ENCODE measurements around the gene LRRC27. TPM values are rescaled to one million over a fixed set of nuclear protein-coding genes. Genes with fewer than 3 reads are reported as not detected.

Gene LRRC27
- total RNA-seq, 6 donors from 2014 or later: 7.4 to 110 (median 15.1) TPM

DNA sequence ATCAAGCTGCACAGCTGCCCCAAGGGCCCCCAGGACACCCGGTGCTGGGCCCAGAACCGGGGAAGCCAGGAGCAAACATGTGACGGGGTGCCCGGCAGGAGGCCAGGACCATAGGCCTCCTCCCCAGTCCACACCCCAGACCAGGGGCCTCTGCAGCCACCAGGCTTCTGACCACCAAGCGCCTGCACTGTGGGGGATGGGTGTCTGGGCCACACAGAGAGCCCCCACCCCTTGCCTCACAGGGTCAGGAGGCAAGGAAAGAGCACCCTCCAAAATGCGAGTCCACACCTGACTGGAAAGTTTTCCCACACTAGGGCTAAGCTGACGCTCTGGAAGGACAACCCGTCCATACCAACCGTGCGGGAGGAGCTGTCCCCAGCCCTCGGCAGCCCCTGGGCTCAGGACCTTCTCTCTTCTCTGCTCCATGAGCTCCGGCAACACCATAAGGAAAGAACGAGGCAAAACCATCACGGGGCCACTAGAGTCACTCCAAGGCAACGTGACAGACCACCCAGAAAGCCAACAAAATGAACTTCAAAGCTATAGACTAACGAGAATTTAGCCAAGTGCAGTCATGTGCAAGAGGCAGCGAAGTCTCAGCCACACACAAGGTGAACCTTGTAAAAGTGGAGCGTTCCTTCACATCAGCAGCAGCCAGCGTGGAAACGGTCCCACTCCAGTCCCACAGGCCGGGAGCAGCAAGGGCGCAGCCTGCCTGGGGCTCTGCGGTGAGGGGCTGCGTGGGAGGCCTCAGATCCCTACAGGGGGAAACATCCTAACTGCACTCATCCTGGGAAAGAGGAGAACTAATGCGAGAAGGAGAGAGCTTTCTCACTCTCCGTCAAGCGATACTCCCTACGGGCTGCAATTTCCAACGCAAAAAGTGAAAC, 29.3 kb upstream of the LRRC27 start:
- Histone ChIP-seq H3K9me3 (no peaks in the 10 kb centered on the region), H3K36me3 (no peaks in the 10 kb centered on the region), H3K4me1 (peaks cover 8 to 15% (median 10%) of the 10 kb centered on the region in 4 donors), H3K27me3 (no peaks in the 10 kb centered on the region), H3K4me3 (no peak overlapping the region), H3K27ac (no peak overlapping the region)
- peak in 1 of 2 donors; percentile 67 for DNase-seq
- no peak for ATAC-seq (ENCODE audit: low FRiP score in 2 of 2)
- TF ChIP-seq POLR2AphosphoS5 (IDR thresholded peaks at IDR 0.05) (no peak), EP300 (IDR thresholded peaks at IDR 0.05) (no peak), POLR2A (IDR thresholded peaks at IDR 0.05) (no peak)
- 92% methylated on average over 27 to 29 of the region's 29 CpGs for WGBS, 2 donors

DNA sequence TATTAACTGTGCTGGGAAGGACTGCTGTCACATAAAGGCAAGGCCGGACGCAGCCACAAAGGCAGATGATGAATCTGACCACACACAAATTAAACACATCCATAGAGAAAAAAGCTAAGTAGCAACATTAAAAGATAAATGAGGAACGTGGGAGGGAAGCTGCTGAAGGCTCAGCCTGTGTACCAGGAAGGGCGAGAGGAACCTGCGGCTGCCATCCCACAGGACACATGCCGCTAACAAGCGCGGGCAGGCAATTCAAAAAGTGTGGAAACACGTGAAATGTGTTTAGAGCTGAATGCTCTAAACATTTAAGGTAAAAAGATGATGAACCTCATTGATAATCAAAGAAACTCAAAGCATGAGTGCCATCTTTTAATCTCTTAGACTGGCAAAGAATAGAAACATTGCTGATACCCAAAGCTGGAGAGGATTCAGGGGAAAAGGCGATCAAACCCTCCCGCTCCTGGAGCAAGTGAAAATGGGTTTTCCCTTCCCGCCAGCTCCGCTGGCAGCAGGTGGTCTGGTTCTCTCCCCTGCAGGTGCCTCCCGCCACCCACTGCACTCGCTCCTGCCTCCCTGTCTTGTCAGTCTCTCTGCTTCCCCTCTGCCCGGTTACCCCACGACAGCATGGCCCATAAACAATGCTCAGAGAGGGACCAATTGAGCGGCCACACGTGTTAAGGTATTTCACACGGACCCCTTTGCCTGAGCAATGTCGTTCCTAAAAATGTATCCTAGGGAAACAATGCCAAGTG, 28.5 kb upstream of the LRRC27 start:
- ATAC-seq (ENCODE audit: low FRiP score in 2 of 2) (no peak), DNase-seq (no peak)
- Histone ChIP-seq H3K9me3 (no peaks in the 10 kb centered on the region), H3K4me1 (peaks cover 7 to 17% (median 10%) of the 10 kb centered on the region in 4 donors), H3K4me3 (no peak overlapping the region), H3K27me3 (no peaks in the 10 kb centered on the region), H3K27ac (no peak overlapping the region), H3K36me3 (no peaks in the 10 kb centered on the region)
- no peak for TF ChIP-seq POLR2AphosphoS5 (IDR thresholded peaks at IDR 0.05)
- no peak for TF ChIP-seq POLR2A (IDR thresholded peaks at IDR 0.05)
- TF ChIP-seq, protein P1, sequence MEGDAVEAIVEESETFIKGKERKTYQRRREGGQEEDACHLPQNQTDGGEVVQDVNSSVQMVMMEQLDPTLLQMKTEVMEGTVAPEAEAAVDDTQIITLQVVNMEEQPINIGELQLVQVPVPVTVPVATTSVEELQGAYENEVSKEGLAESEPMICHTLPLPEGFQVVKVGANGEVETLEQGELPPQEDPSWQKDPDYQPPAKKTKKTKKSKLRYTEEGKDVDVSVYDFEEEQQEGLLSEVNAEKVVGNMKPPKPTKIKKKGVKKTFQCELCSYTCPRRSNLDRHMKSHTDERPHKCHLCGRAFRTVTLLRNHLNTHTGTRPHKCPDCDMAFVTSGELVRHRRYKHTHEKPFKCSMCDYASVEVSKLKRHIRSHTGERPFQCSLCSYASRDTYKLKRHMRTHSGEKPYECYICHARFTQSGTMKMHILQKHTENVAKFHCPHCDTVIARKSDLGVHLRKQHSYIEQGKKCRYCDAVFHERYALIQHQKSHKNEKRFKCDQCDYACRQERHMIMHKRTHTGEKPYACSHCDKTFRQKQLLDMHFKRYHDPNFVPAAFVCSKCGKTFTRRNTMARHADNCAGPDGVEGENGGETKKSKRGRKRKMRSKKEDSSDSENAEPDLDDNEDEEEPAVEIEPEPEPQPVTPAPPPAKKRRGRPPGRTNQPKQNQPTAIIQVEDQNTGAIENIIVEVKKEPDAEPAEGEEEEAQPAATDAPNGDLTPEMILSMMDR (IDR thresholded peaks at IDR 0.05): no peak
- TF ChIP-seq EP300 (IDR thresholded peaks at IDR 0.05): no peak
- WGBS, 2 donors: 92% methylated on average over 21 of the region's 21 CpGs

DNA sequence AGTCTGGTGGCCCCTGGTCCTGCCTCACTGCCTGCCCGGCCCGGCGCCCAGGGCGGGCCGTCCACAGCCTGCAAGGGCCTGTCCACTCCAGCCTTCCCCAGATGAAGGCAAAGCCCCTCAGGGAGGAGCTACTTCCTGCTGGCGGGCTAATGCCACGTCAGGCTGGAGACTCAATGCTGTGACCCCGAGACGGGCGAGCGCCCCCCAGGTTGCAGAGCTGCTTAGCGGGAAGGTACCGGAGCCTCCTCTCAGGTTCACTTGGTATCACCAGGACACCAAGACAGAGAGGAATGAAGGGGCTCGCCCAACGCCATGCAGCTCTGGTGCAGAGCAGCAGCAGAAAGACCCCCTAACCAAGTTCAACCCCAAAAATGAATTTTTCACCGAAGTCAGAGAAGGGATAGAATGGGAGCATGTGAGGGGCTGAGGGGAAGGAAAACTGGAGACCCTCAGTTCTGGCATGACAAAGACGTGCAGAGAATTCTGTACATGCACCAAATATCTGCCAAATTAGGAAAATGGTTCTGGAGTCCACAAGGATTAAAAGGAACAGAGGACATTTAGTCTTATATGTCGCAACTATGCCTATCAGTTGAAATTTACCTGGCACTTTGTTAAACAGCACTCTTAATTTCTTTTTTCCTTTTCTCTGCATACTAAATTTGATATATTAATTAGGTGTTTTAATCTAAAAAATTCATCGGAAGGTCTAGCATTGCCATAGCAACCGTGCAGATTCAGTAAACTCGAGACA, 27.1 kb upstream of the LRRC27 start:
- no peak overlapping the region for H3K27ac ChIP-seq
- H3K4me3 ChIP-seq: no peak overlapping the region
- TF ChIP-seq EP300 (IDR thresholded peaks at IDR 0.05) (no peak), POLR2A (IDR thresholded peaks at IDR 0.05) (no peak)
- TF ChIP-seq, protein P1 (IDR thresholded peaks at IDR 0.05): no peak

DNA sequence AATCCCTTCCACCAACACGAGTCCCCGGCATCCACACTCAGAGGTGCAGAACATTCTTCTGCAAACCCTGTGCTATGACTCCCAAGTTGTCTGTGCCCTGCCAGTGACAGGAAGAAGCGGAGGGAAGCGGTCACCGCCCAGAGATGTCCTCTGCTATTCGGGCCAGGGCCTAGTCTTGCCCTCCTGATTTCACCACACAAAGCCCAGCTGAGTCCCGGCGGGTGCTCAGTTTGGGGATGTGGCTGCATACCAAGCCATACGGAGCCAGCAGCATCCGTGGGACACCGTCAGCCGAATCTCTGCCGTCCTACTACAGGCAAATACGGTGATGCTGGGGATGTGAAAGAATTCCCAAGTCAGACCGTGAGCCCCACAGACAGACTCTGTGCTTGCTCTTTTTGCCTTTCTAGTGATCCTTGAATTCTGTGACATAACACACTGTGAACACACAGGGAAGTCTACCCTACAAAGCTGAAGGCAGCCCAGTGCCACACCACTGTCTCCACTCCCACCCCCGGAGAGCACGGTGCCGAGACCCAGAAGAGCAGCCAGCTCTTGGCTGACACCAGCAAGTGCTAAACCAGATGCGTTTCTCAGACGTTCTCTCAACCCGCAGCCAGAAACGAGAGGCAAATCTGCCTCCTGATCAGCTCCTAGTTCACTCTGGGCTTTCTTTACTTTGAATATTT, 26.2 kb upstream of the LRRC27 start:
- Histone ChIP-seq H3K27me3 (no peaks in the 10 kb centered on the region), H3K9me3 (no peaks in the 10 kb centered on the region), H3K27ac (no peak overlapping the region), H3K36me3 (no peaks in the 10 kb centered on the region), H3K4me1 (peaks cover 11 to 26% (median 15%) of the 10 kb centered on the region in 4 donors), H3K4me3 (no peak overlapping the region)
- TF ChIP-seq, protein P1 (IDR thresholded peaks at IDR 0.05): no peak
- no peak for TF ChIP-seq POLR2A (IDR thresholded peaks at IDR 0.05)
- no peak for TF ChIP-seq EP300 (IDR thresholded peaks at IDR 0.05)
- TF ChIP-seq POLR2AphosphoS5 (IDR thresholded peaks at IDR 0.05): no peak
- ATAC-seq (ENCODE audit: low FRiP score in 2 of 2): no peak
- 82 to 96% methylated on average over 15 to 21 of the region's 22 CpGs for WGBS, 2 donors
- peak in 1 of 2 donors; percentile 18 for DNase-seq

More for the DNA sequence above, 27.1 kb upstream of the LRRC27 start:
- Histone ChIP-seq H3K36me3 (no peaks in the 10 kb centered on the region), H3K4me1 (peaks cover 11 to 26% (median 15%) of the 10 kb centered on the region in 4 donors), H3K27me3 (no peaks in the 10 kb centered on the region), H3K9me3 (no peaks in the 10 kb centered on the region)
- no peak for DNase-seq
- no peak for ATAC-seq (ENCODE audit: low FRiP score in 2 of 2)
- 93 to 94% methylated on average over 18 to 21 of the region's 21 CpGs for WGBS, 2 donors
